Measurements from ENCODE around the gene SST.
"Not testable (repeated sequence)": the region's sequence is repeated elsewhere in the genome, so short reads cannot be mapped to it uniquely, and the experiment has no call there.

Gene SST

DNA sequence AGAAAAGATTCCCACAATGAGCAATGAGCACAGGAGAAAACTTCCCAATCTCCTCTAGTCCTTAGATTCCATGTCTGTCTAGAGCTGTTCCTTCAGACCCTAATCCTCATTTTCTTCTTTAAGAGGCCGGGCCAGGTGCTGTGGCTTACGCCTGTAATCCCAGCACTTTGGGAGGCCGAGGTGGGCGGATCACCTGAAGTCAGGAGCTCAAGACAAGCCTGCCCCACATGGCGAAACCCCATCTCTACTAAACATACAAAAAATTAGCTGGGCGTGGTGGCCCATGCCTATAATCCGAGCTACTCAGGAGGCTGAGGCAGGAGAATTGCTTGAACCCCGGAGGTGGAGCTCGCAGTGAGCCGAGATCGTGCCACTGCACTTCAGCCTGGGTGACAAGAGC, 11.6 kb upstream of the SST start:
- DNase-seq = not testable (repeated sequence)

DNA sequence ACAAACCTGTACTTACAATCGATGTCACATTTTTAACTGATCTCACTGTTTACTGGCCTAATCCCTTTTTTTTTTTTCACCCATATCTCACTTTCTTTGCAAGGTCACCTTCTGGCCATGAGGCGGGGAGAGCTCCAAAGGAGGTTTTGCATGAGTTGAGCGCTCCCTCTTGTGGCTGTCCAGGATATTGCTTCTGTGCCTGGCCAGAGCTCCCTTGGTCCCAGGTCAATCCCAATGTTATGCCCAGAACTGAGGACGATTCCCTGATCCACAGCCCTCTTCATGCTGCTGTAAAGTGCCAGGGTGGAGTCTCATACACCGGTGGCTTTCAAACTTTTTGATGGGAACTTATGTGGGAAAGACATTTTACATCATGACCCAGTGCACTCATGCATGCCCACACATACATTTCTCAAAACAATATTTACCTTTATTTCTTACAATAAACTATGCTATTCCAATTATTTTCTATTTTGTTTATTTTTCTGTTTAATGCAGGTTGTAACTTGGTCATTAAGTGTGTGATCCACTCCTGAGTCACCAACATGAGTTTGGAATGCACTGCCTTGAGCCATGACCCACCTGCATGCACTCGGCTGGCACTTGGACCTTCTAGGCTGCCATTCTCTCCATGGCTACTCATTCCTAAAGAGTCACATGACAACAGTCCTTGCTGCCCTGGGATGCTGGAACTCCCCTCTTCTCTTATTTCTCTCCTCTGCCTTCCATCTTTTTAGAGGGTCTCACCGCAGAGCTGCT, 9.6 kb upstream of the SST start:
- peak; percentile 76 to 80 (median 79) for DNase-seq

DNA sequence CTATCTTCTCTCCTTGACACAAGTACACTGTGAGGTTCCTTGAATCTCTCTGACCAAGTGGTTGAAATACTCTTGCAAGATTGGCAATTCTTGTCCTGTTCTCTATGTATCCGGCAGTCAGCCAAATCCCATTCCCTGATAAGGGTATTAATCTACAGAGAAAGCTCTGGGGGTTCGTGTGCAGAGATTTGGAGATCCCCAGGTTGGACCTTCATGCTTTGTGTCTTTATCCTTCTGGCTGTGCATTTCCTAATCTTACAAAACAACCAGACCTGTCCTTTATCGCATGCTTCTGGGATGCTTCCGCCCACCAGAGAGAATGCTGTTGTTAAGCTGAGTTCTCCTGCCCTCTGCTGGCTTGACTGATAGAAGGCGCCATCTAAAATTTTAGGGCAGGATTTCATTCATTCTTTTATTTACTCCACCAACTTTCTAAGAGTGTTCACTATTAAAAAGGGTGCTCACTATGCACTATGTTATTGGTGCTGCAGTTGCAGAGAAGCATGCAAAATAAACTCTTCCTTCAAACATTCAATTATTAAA, 8.6 kb upstream of the SST start:
- peak; percentile 64 to 77 (median 74) for DNase-seq

DNA sequence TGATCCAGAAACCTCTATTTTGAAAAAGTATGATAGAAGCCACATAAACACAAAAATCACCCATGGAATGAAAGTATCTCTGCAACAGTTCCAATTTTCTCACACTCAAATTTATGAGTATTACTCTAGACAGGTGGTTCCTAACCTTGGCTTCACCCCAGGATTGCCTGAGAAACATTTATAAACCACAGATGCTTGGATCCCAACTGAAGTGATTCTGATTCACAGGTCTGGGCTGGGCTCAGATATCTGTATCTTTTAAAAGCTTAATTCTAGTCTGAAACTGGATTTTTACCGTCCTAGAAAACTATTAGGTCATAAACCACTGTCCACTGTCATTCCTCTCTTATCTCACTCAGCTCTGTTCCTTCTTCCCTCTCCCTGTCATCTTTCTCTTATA, 7.4 kb upstream of the SST start:
- DNase-seq = no peak

DNA sequence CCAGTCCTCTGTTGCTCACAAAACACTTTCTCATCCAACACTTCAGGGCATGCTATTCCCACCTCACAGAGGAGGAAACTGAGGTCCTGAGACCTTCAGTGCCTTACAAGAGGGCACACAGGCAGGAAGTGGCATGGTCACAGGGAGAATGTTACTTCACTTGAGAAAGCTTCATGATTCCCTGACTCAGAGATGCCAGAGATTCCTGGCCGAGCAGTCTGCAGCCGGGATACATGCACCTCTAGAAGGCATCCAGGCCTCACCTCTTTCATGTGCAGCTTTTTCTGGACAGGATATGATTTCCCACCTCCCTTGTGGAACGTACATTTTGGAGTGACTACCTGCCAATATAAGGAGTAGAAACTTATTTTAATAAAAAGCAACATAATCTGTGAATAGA, 2.8 kb upstream of the SST start:
- DNase-seq = no peak

DNA sequence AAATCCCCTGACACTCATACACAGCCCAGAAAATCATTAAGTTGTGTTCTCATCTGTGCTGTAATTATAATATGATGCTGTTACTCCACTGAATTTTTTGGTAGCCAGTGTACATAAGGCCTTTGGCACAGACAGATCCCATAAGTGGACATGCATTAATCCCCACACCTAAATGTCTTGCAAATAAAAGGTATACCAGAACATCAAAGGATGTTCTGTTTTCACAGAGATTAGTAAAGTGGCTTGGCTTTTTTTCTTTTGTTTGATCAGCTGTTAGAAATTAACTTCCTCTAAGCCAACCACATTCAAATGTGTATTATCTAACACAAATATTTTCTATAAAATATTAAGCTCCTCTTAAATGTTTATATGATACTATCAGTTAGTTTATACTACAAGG, 2.7 kb downstream of the SST start:
- no peak for DNase-seq

DNA sequence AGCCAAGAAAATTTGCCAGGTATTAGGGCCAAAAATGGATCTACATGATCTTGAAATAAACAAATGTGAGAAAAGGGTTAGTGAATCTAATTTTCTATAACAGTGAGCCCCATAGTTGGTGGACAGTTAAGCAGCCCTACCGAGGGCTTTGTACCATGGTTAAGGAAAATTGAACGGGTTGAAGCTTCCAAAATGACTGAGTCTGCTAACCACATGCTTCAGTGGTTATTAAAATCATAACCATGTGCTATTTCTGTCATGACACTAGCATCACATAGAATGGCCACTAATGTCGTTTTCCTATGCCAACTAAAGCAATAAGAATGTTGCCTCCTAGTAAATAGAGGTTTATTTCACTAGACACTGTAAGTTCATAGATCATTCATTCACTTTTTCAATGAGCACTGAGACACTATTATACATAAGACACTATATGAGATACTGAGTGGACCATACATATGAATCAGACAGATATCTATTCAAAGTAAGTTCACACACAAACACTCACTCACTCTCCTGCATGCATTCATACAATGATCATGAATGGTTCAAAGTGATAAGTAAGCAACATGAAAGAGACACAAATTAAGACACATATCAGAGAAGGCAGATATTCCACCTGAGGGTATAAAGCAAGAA, 4.3 kb downstream of the SST start:
- DNase-seq = no peak

DNA sequence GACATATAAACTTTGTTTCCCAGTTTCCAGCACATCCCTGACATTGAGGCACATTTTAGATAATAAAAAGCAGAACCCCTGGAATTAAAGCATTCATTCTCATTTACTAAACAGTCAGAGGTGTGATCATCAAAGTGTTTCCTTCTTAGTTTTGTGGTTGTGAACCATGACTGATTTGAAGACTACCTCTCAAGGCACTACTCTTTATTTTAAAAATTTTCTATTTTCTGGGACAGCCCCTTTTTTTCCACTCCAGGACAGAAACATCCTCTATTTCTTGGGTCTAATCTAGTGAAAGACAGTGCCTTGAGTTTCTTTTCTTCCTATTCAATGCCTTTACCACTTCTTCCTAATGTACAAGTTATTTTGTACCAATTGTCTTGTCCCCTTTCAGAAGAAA, 5.2 kb downstream of the SST start:
- no peak for DNase-seq

DNA sequence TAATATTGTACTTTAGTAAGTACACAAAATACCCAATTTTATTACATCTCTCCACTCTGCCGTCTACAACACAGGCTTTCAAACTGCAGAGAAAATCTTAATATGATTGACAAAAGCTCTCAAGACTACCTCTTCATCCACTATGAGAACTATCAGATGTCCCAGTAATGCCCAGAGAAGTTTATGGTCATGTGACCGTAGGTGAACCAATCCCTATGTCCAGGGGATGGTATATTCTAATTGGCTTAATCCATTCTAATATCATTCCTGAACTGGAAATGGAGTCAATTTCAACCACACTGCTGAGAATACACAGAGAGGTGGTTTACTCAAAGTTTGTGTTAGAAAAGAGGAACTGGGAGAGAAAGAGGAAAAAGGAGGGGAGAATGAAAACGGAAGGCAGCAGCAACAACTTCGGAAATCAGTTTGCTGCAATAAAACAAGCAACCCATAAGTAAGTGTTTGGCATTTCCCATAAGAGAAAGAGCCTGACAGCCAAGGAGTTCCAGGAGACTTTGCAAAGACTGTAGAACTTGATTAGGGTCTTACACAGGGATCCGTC, 7.3 kb downstream of the SST start:
- peak; percentile 4 to 34 (median 31) for DNase-seq

DNA sequence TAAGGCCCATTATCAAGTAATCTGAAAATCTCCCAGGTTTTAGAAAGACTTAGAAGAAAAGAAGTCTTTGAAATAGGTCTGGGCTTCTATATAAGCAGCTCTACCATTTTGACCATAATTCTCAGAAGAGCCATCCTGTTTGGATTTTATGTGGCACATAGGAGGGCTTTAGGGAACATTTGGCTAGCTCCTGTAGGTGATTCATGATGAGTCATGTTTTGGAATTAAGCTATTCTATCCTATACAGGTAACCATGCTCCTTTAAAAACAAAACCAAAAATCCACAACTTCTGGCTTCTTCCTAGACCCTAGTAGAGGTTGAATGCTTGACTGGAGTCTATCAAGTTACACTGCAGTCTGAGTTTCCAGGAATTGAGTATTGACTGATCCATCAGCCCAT, 8.9 kb downstream of the SST start:
- DNase-seq = no peak

DNA sequence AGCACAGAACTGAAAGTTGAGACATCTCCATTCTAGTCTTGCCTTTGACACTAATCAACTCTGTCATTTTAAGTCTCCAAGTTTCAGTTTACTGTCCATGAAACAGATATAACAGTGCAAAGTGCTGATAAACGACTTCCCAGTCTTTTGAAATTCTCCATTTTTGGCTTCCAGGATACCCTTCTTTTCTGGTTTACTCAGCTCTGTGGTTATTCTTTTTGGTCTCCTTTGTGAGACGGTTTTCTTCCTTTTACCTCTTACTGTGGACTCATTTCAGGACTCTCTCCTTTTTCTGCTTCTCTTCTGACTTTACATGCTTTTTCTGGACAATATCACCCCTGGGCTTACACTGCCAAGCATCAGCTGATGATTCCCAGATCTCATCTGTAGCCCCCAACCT, 18.9 kb downstream of the SST start:
- DNase-seq = no peak

DNA sequence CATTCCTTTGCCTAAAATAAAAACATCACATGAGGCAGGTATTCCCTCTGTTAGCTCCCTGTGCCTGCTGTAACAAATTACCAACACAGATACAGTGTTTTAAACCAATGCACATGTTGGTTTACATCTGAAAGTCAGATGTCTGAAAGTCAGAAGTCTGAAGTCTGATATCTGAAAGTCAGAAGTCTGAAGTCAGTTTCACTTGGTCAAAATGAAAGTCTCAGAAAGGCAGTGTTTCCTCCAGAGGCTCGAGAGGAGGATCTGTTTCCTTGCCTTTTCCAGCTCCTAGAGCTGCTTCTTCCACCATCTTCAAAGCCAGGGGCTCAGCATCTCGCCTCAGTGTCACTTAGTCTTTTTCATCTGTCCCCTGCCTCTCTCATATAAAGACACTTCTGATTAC, 22.0 kb downstream of the SST start:
- no peak for DNase-seq

DNA sequence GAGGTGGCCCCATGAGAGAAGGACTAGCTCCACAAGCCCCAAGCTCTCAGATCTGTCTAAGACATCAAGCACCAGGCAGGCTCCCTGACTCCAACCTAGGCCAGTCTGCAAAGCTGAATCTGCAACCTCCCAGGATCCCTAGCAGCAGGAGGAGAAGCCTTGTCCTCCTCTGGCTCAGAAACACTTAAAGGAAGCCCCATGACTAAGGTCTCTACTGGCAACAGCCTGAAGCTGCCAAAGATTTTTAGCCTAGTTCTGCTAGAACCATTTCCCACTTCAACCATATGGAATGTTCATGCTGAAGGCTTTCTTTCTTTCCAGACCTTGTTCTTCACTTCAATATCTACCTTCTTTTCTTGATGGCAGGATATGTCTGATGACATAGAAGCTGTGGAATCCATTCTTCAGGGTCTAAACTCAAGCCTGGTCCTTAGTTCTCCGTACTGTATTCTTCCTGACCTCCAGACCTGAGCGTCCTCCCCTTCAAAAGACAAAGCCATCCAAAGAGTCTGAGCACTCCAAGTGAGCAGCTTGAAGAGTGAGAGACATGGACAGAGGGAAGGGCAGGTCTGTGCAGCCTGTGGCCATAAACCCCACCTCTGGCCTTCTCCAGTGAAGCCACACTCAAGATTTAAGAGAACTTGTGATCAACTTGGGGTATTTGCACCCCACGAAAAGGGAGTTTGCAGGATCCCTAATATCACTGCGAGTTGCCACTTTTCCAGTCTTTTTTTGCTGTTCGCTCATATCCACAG, 23.1 kb downstream of the SST start:
- no peak for DNase-seq

DNA sequence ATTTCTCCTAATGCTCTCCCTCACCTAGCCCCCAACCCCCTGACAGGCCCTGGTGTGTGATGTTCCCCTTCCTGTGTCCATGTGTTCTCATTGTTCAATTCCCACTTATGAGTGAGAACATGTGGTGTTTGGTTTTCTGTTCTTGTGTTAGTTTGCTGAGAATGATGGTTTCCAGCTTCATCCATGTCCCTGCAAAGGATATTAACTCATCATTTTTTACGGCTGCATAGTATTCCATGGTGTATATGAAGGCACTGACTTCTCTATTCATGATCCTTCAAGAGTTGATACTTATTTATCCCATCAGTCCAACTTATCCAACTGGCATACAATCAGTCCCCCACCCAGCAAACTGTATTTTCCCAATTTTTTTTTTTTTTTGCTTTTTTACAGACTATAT, 24.8 kb downstream of the SST start:
- DNase-seq = not testable (repeated sequence)

DNA sequence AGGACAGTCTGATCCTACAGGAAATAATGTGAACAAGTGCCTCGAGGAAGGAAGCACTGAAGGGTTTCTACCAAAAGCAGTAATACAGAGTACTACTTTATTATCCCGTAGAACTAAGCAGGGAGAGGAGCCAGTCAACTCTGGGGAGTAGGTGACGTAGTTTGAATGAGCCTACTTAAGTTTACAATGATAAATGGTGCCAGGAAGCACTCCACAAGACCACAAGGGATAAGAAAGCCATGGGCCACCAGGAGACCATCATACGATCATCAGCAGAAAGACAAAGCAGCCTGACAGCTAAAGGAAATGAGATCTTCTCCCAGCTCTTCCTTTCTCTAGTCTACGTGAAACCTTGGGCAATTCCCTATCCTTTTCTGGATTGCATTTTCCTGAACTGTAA, 27.3 kb downstream of the SST start:
- DNase-seq = no peak

DNA sequence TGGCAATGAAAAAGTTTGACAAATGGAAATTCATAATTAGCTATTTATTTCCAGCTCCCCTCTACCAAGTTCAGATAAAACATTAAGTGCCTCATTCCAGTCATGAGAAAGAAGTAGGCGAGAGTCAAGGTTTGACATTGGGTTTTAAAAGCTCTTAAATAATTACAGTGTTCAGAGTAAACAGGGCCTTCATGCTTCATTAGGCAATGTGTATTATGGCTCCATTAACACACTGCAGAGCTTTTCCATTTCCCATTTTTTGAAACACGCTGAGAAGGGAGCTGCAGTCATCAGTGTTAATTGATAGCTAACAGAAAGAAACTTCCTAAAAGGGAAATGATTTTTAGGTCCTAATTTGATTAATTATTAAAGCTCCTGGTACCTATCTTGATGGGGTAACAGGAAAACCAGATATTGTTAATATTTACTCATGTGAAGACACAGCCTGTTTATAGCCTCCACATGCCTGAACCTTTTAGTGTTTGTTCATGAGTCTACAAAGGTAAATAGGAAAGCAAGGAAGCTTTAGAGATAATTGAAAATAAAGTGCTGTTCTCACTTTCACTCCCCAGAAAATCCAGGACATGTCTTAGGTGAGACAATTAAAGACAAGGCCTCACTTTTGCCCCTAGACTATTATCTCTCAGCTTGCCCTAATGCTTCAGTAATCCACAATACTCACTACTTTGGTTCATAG, 28.7 kb downstream of the SST start:
- no peak for DNase-seq

DNA sequence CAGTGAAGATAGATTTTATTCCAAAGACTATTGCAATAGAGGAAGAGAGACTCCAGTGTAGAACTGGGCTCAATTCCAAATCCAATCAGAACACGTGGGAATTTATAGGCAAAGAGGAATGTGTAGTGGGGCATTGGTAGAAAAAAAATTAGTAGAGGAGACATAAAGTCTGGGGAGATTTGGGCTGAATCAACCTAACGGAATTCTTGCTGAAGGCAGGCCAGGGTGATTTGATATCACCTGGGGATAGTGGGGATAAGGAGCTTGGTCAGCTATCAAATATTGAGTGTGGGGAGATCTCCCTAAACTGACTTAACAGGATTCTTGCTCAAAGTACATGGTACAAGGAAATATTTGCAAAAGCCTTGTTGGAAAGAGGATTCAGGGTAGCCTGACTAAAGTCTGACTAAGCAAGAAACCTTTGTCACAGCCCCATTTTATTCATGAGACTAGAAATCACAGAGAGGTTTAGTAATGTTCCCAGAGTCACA, 29.6 kb downstream of the SST start:
- DNase-seq = no peak

DNA sequence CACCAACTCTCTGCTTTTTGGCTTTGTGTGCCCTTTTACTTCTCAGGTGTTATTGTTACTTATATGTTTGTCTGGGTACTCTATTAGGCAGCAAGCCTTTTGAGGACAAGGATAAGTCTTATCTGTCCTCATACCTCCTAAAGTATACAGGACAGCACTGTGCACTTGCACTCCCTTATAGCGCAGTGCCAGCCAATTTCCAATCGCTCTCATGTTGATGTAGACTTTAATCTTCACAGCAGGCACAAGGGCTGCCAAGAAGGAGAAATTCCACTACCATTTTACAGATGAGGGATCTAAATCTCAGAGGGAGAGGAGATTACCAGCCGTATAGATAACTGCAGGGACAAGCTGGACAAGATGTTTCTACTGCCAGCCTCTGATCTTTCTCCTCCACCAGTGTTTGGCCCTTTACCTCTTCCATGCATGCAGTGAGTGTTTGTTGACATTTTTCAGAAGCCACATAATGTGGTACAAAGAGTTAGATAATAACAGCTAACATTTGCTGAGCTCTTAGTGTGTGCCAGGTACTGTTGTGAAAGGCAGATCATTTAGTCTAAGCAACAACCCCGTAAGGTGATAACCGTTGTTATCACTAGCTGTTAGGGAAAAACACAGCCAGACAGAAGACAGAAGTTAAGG, 30.1 kb downstream of the SST start:
- DNase-seq = no peak

DNA sequence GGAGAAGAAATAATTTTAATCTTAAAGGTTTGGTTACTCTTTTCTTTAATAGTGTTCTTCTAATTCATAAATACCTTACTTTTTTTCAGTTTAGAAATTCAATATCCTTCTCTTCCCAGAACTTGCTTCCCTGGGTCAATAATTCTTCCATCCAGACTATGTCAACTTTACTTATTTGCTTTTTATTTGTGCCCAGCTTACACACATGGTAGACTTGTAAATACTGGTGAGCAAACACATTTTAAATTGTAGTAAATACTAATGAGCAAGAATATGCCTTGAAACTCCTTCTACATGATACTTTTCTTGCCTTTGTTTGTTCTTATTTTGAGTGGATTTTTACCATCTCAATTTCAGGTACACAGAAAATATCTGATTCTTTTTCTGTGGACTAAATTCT, 33.7 kb downstream of the SST start:
- no peak for DNase-seq

DNA sequence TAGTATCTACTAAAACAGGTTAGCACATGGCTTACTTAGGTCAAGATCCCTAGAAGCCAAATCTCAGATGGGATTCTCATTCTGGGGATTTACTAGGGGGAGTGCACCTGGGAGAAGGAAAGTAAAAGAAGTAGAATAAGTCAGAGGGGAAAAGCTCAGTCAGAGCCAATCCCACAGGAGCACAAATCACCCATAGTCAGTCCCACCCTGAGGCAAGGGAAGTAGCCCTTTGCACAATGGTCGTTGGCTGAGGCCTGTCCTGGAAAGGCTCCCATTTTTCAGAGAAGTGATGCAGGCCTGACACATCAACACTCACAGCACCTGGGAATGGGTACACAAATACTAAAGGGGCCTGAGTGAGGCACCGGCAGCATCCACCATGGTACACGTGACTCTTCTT, 39.8 kb downstream of the SST start:
- no peak for DNase-seq

DNA sequence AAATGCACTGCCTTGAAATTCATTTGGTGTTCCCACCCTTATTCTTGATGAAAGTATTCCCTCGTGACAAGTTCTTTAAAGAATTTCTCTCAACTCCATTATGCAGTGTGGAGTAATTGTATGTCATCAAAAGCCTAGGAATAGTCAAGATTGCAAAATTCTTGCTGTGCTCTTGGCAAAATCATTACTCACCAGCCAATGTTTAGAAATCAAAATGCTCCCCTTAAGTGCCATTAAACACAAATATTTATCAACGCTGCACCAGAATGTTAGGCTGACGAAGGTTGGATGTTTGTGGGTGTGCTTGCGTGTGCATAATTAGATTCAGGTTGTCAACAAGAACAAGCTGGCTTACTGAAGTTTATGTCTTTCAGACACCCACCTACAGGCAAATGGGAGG, 40.5 kb downstream of the SST start:
- DNase-seq = peak in 1 of 3 donors; percentile 7

DNA sequence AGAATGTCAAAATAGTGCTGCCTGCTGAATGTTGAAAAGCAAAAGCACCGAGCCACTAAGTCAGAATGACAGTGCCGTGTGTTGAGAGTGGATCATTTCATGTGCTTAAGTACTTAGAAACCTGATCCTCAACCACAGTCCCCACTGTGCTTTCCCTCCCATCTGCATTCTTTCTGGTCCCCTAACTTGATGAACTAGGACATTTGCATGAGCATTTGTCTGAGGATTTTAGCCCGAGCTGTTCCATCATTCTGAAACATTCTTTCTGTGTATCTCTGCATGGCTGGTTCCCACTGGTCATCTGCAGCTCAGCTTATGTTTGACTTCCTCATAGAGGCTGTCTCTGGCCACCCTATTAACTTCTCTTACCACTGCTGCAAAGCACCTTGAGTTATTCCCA, 42.0 kb downstream of the SST start:
- no peak for DNase-seq

All from suppressor macrophage treated with lipopolysaccharide for 1 hour (primary cell).